Gastroesophageal sphincter (tissue), 4 donors: ENCODE measurements around the gene PWWP2B. TPM values are rescaled to one million over a fixed set of nuclear protein-coding genes. Genes with fewer than 3 reads are reported as not detected.

Experiments used
- ATAC-seq: fragments of 150-250 bp; one replicate; pipeline ENCODE4 v1.9.1; 2016; ENCODE audit warnings: mild to moderate bottlenecking, moderate library complexity
- H3K27ac ChIP-seq, 4 donors: fragments of 200-600 bp; sonication (generic) in 3 of 4; 1 replicate in 3 of 4; 2 replicates in 1 of 4; pipeline ENCODE4 v1.5.1; 2016 to 2019
- H3K27me3 ChIP-seq: fragments of 200-600 bp; sonication (generic); one replicate; pipeline ENCODE4 v1.5.1; 2019
- H3K36me3 ChIP-seq, 2 donors: fragments of 200-600 bp; sonication (generic); one replicate each; pipeline ENCODE4 v1.5.1; 2019; ENCODE audit warnings: control low read depth in 1 of 2
- H3K4me1 ChIP-seq, 3 donors: fragments of 200-600 bp; sonication (generic); 1 replicate in 2 of 3; 2 replicates in 1 of 3; pipeline ENCODE4 v1.5.1; 2016 to 2019; ENCODE audit warnings: control low read depth in 2 of 3
- H3K4me3 ChIP-seq, 2 donors: fragments of 200-600 bp; sonication (generic); one replicate each; pipeline ENCODE4 v1.5.1; 2019; ENCODE audit warnings: mild to moderate bottlenecking in 1 of 2, moderate library complexity in 1 of 2
- H3K9me3 ChIP-seq, 3 donors: fragments of 200-600 bp; sonication (generic); one replicate each; pipeline ENCODE4 v1.5.1; 2017 to 2019; ENCODE audit warnings: control low read depth in 2 of 3
- EP300 ChIP-seq: sonication (generic); formaldehyde crosslinking; IDR thresholded peaks from one replicate; pipeline ENCODE4 v1.6.1; 2017; ENCODE audit warnings: antibody characterized with exemption, mild to moderate bottlenecking
- POLR2A ChIP-seq, 2 donors: fragments of 450-650 bp; IDR thresholded peaks; one replicate each; pipeline ENCODE4 v1.6.1; 2017; ENCODE audit warnings: antibody characterized with exemption in 2 of 2, mild to moderate bottlenecking in 2 of 2, moderate library complexity in 1 of 2
- POLR2AphosphoS5 ChIP-seq: sonication (generic); formaldehyde crosslinking; IDR thresholded peaks from one replicate; pipeline ENCODE4 v1.6.1; 2017; ENCODE audit warnings: antibody characterized with exemption
- WGBS, 2 donors: methylation state at CpG; one replicate each; pipeline ENCODE4 v1.1.5; 2018; ENCODE audit warnings: low coverage in 1 of 2; 5-methylcytosine and 5-hydroxymethylcytosine counted together
- total RNA-seq, 4 donors: library from RNA; depleted of rRNA; stranded (reverse); fragments of >200 nt; gene quantifications; one replicate each; pipeline ENCODE4 v1.1.0, GENCODE V29; 2016
- TF ChIP-seq, protein P1 (sequence below), 4 experiments: fragments of 200-600 bp in 2 of 4; fragments of 450-650 bp in 2 of 4; sonication (generic) in 1 of 4; IDR thresholded peaks; one replicate each; pipeline ENCODE4 v1.5.1; 2017 to 2019; ENCODE audit warnings: antibody characterized with exemption in 4 of 4, mild to moderate bottlenecking in 2 of 4, moderate library complexity in 2 of 4

PWWP2B gene
- total RNA-seq, 4 donors from 2014 or later = 11.3 to 17.1 (median 14.8) TPM

DNA sequence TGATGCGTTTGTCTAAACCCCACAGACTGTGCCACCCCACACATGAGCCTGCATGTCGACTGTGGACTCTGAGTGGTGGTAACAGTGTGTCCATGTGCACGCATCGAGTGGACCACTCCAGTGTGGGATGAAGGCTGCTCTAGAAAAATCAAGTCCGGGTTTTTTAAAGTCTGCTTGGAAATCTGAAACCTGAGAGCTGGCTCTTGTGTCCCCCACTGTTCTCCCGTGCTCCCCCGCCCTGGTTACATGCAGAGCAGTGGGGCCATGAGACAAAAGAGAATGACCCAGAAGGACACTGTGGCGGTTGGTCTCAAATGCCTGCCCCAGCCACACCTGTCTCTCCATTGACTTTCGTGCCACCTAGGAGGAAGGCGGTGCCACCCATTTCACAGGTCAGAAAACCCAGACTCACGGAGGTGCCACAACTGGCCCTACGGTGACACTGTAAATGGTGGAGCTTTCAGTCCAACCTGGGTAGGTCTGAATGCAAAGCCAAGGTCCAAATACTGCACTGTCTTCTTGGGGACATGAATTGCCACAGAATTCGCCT is 27.3 kb upstream of the PWWP2B start:
- Histone ChIP-seq H3K4me1 (no peaks in the 10 kb centered on the region), H3K36me3 (peaks cover 0 to 38% of the 10 kb centered on the region in 2 donors), H3K27ac (no peak overlapping the region), H3K9me3 (peaks cover 0 to 4% (median 0%) of the 10 kb centered on the region in 3 donors), H3K27me3 (no peaks in the 10 kb centered on the region), H3K4me3 (no peak overlapping the region)
- TF ChIP-seq POLR2A (IDR thresholded peaks at IDR 0.05) = no peak
- 77 to 81% methylated on average over 5 to 7 of the region's 13 CpGs for WGBS, 2 donors
- ATAC-seq = no peak

DNA sequence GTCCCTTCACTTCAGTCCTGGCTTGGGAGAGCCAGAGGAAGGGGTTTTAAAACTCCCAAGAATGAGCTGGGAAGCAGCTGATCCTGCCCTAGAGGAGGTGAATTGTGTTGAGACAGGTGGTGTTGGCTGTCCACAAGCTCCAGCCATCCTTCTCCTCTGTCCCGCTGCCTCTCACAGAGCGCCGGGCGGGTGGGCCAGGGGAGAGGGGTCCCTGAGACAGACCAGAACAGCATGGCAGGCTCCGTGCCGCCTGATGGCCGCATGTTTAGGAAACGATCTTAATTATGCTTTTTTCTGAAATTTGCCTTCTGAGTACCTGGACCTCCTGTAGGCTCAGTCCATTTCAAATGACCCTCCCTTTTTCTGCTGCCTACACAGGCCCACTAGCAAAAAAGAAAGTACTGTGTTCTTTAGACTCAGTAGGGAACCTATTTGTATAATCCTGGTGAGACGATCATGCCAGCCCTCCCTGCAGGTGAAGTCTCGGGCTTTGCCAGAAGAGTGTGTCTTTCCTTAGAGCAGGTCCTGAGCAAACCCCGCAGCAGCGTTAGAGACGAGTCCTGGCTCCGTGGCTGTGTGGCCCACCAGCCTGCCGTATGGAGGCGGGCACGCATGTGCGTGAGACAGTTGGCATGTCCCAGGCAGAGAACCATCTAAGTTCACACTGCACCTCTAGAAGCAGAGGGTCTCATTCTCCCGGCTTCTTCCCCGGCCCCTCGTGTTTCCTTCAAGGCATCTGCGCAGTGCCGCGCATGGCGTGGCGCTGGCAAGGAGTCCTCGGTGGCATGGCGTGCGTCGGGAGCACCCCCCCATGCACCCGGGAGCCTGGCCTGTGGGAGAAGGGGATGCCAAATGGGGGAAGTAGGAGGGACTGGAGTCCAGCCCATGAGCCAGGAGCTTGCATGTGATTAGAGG is 26.3 kb upstream of the PWWP2B start:
- H3K36me3 ChIP-seq = peaks cover 0 to 36% of the 10 kb centered on the region in 2 donors
- ATAC-seq = no peak
- H3K9me3 ChIP-seq = peaks cover 0 to 4% (median 0%) of the 10 kb centered on the region in 3 donors
- H3K27ac ChIP-seq = no peak overlapping the region
- TF ChIP-seq, protein P1, sequence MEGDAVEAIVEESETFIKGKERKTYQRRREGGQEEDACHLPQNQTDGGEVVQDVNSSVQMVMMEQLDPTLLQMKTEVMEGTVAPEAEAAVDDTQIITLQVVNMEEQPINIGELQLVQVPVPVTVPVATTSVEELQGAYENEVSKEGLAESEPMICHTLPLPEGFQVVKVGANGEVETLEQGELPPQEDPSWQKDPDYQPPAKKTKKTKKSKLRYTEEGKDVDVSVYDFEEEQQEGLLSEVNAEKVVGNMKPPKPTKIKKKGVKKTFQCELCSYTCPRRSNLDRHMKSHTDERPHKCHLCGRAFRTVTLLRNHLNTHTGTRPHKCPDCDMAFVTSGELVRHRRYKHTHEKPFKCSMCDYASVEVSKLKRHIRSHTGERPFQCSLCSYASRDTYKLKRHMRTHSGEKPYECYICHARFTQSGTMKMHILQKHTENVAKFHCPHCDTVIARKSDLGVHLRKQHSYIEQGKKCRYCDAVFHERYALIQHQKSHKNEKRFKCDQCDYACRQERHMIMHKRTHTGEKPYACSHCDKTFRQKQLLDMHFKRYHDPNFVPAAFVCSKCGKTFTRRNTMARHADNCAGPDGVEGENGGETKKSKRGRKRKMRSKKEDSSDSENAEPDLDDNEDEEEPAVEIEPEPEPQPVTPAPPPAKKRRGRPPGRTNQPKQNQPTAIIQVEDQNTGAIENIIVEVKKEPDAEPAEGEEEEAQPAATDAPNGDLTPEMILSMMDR (IDR thresholded peaks at IDR 0.05) = no peak
- no peak for TF ChIP-seq EP300
- TF ChIP-seq POLR2A (IDR thresholded peaks at IDR 0.05) = no peak
- TF ChIP-seq POLR2AphosphoS5 = no peak
- WGBS, 2 donors = 78 to 92% methylated on average over 7 to 8 of the region's 31 CpGs
- no peak overlapping the region for H3K4me3 ChIP-seq
- no peaks in the 10 kb centered on the region for H3K4me1 ChIP-seq
- no peaks in the 10 kb centered on the region for H3K27me3 ChIP-seq

DNA sequence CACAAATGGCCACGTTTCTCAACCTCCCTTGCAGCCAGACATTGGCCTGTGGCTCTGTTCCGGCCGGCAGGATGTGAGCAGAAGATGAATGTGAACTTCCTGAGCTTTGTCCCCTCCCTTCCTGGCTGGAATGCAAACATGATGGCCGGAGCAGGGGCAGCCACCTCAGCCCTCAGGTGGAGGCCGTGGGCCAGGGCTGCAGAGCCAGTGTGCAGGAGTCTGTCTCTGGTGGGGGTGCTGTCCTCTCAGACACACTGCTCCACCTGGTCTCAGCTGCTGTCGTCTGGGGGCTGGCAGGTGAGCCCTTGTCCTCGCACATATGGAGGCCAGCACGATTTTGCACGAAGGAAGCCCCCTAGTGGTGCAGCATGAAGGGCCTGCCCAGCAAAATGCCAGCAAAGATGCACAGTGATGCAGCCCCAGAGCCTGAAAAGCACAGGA is 25.3 kb upstream of the PWWP2B start:
- H3K27me3 ChIP-seq = no peaks in the 10 kb centered on the region
- H3K4me1 ChIP-seq = no peaks in the 10 kb centered on the region
- no peak overlapping the region for H3K4me3 ChIP-seq
- H3K27ac ChIP-seq = no peak overlapping the region
- H3K36me3 ChIP-seq = peaks cover 0 to 27% of the 10 kb centered on the region in 2 donors
- WGBS, 2 donors = 66% methylated on average over 5 of the region's 9 CpGs; no CpG with 5 or more reads in 1 of the 2 donors
- no peak for TF ChIP-seq POLR2A (IDR thresholded peaks at IDR 0.05)
- no peak for ATAC-seq
- peaks cover 0 to 4% (median 0%) of the 10 kb centered on the region in 3 donors for H3K9me3 ChIP-seq

DNA sequence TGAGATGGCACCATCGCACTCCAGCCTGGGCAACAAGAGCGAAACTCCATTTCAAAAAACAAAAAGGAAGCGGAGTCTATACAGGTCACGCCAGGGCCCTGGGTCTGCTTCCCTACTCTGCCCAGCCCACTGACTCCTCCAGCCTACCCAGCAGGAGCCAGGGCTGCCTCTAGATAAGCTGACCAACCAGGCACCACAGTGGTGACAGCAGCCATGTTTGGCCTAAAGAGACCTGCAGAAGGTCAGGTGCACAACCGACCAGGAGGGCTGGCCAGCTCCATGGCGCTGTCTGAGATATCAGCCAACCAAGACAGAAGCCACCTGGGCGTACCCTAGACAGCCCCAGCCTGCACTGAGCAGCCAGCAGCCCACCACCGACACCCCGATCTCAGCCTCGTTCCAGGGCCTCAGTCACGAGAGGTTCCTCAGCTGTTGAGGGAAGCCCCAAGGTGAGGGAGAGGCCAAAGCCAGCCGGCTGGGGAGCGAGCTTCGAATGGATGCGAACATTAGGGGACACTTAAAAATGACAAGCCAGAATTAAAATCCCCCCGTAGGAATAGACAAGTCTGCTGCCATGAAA is 24.4 kb upstream of the PWWP2B start:
- Histone ChIP-seq H3K4me1 (no peaks in the 10 kb centered on the region), H3K27me3 (no peaks in the 10 kb centered on the region), H3K4me3 (no peak overlapping the region), H3K27ac (no peak overlapping the region), H3K9me3 (peaks cover 0 to 2% (median 0%) of the 10 kb centered on the region in 3 donors), H3K36me3 (peaks cover 0 to 17% of the 10 kb centered on the region in 2 donors)
- no peak for TF ChIP-seq EP300
- no peak for TF ChIP-seq POLR2A (IDR thresholded peaks at IDR 0.05)
- no peak for TF ChIP-seq POLR2AphosphoS5
- TF ChIP-seq, protein P1 (IDR thresholded peaks at IDR 0.05) = no peak
- WGBS, 2 donors = 89% methylated on average over 8 of the region's 16 CpGs; no CpG with 5 or more reads in 1 of the 2 donors
- no peak for ATAC-seq

DNA sequence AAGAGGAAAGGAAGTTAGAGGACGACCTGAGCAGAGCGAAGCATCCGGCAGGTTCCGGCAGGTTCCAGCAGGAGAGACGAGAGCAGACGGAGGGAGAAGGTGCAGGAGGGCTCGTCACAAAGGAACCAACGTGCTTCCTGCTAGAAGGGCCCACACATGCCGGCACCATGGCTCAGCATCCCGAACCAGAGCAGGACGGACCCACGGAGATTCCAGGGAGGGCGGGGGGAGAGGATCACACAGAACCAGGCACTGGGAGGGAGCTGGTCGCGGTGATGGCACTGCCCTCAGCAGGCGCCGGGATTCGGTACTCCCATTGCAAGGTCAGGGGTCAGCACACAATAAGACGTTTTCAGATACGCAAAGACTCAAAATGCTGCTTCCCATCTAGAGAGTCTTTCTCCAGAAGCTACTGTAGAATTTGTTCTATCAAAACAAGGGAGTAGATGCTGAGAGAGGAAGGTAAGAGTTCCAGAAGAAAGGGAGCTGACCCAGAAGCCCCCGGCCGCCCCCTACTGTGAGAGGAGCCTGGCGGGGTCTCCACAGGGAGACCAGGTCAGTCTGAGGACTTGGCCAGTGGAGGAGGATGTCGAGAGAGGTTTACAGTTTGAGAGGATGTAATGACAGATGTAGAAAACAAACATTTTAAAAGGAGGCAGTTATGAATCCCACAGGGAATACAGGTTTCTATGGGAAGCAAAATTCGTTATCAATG is 23.6 kb upstream of the PWWP2B start:
- no peak for TF ChIP-seq POLR2AphosphoS5
- TF ChIP-seq POLR2A (IDR thresholded peaks at IDR 0.05) = no peak
- TF ChIP-seq, protein P1 (IDR thresholded peaks at IDR 0.05) = no peak
- TF ChIP-seq EP300 = no peak
- Histone ChIP-seq H3K27ac (no peak overlapping the region), H3K36me3 (peaks cover 0 to 16% of the 10 kb centered on the region in 2 donors), H3K27me3 (no peaks in the 10 kb centered on the region), H3K4me3 (no peak overlapping the region), H3K4me1 (no peaks in the 10 kb centered on the region), H3K9me3 (no peaks in the 10 kb centered on the region)
- 75 to 76% methylated on average over 15 to 21 of the region's 25 CpGs for WGBS, 2 donors
- no peak for ATAC-seq
